CD4-positive, CD25-positive, alpha-beta regulatory T cell (primary cell): ENCODE data around the gene ACP5. TPM values are rescaled to one million over a fixed set of nuclear protein-coding genes. Genes with fewer than 3 reads are reported as not detected.
A peak's percentile ranks its signal among the peaks of the same experiment; 100 is the strongest.

ENCODE experiments used
- ATAC-seq, 2 donors: fragments of 150-1000 bp; cut with Tn5 transposase; one replicate each; pipeline ENCODE4 v1.10.0; 2021; ENCODE audit warnings: low read depth in 2 of 2, moderate number of reproducible peaks in 2 of 2, moderate library complexity in 1 of 2
- DNase-seq, 3 donors: peaks; one replicate each; pipeline versions ENCODE4 v3.0.0 to v3.0.0-alpha.2; 2012 to 2022; ENCODE audit warnings: mixed read lengths in 1 of 3
- H3K27ac ChIP-seq: one replicate; pipeline ENCODE4 v1.7.0; 2013; ENCODE audit warnings: mild to moderate bottlenecking, low read length; ENCODE audit not compliant: insufficient read depth, poor library complexity, severe bottlenecking
- H3K27me3 ChIP-seq: one replicate; pipeline ENCODE4 v1.7.0; 2013; ENCODE audit warnings: low read length; ENCODE audit not compliant: control insufficient read depth, insufficient read depth
- H3K36me3 ChIP-seq: one replicate; pipeline ENCODE4 v1.7.0; 2013; ENCODE audit warnings: mild to moderate bottlenecking, low read length, moderate library complexity; ENCODE audit not compliant: control insufficient read depth, insufficient read depth
- H3K4me1 ChIP-seq: 2 replicates; pipeline ENCODE4 v1.7.0; 2013; ENCODE audit warnings: mild to moderate bottlenecking, low read length; ENCODE audit not compliant: insufficient read depth, control insufficient read depth, poor library complexity, severe bottlenecking
- H3K4me3 ChIP-seq: one replicate; pipeline ENCODE4 v1.7.0; 2013; ENCODE audit warnings: low read depth, mild to moderate bottlenecking, low read length, moderate library complexity
- H3K9me3 ChIP-seq, 2 experiments: 1 replicate in 1 of 2; 2 replicates in 1 of 2; pipeline ENCODE4 v1.7.0; 2013; ENCODE audit warnings: low read length in 2 of 2, mild to moderate bottlenecking in 1 of 2, moderate library complexity in 1 of 2; ENCODE audit not compliant: control insufficient read depth in 2 of 2
- H3K27ac Mint-ChIP-seq, 3 donors: one replicate each; pipeline ENCODE4 v1.8.0; 2020 to 2022; ENCODE audit warnings: mild to moderate bottlenecking in 3 of 3, mixed read lengths in 3 of 3, moderate library complexity in 2 of 3
- H3K27me3 Mint-ChIP-seq: one replicate; pipeline ENCODE4 v1.8.0; 2022; ENCODE audit warnings: mild to moderate bottlenecking, mixed read lengths
- H3K36me3 Mint-ChIP-seq: one replicate; pipeline ENCODE4 v1.8.0; 2020; ENCODE audit warnings: mixed read lengths
- H3K4me1 Mint-ChIP-seq, 4 donors: one replicate each; pipeline ENCODE4 v1.8.0; 2020 to 2022; ENCODE audit warnings: mixed read lengths in 4 of 4, mild to moderate bottlenecking in 1 of 4
- H3K4me3 Mint-ChIP-seq, 4 donors: one replicate each; pipeline ENCODE4 v1.8.0; 2020 to 2022; ENCODE audit warnings: mild to moderate bottlenecking in 4 of 4, mixed read lengths in 4 of 4, moderate library complexity in 3 of 4
- H3K9me3 Mint-ChIP-seq, 7 donors: one replicate each; pipeline ENCODE4 v1.8.0; 2020 to 2022; ENCODE audit warnings: mixed read lengths in 7 of 7, mild to moderate bottlenecking in 3 of 7, moderate library complexity in 2 of 7
- polyA plus RNA-seq, 4 donors: library from polyadenylated mRNA; unstranded; fragments of 300-500 nt; fragmentation: Illumina TruSeq; gene quantifications; one replicate each; pipeline ENCODE4 v1.2.3, GENCODE V29; 2021
- total RNA-seq: library from RNA; stranded (reverse); gene quantifications from one replicate; pipeline ENCODE4 v1.2.3, GENCODE V29; 2022

Gene ACP5
- total and polyA plus RNA-seq, 5 donors from 2014 or later = 21.6 to 40.4 (median 33.4) TPM

GRCh38 chr19:11594084-11594483 is 16.6 kb upstream of the ACP5 start:
- Histone ChIP-seq H3K27me3 (no peaks in the 10 kb centered on the region), H3K4me1 (peaks cover 11% of the 10 kb centered on the region), H3K27ac (no peak overlapping the region), H3K9me3 (no peaks in the 10 kb centered on the region), H3K36me3 (no peaks in the 10 kb centered on the region), H3K4me3 (no peak overlapping the region)
- Mint-ChIP-seq H3K4me1 (peaks cover 4 to 15% (median 11%) of the 10 kb centered on the region in 4 donors), H3K27ac (no peak overlapping the region), H3K27me3 (peaks cover 8% of the 10 kb centered on the region), H3K9me3 (peaks cover 0 to 1% (median 0%) of the 10 kb centered on the region in 7 donors), H3K36me3 (no peaks in the 10 kb centered on the region), H3K4me3 (peak overlapping the region in 2 of 4 donors; percentile 51 to 60)
- ATAC-seq (no peak), DNase-seq (no peak)

- Mint-ChIP-seq H3K36me3 (no peaks in the 10 kb centered on the region), H3K4me1 (peaks cover 0 to 4% (median 1%) of the 10 kb centered on the region in 4 donors), H3K9me3 (no peaks in the 10 kb centered on the region), H3K27me3 (peaks cover 4% of the 10 kb centered on the region), H3K4me3 (peak overlapping the region in 1 of 4 donors; percentile 52), H3K27ac (peak overlapping the region in 2 of 3 donors; percentile 61 to 87)
- Histone ChIP-seq H3K27me3 (no peaks in the 10 kb centered on the region), H3K9me3 (no peaks in the 10 kb centered on the region), H3K27ac (no peak overlapping the region), H3K4me1 (no peaks in the 10 kb centered on the region), H3K36me3 (no peaks in the 10 kb centered on the region), H3K4me3 (no peak overlapping the region)
- ATAC-seq = no peak
- DNase-seq = peak in 1 of 3 donors; percentile 26
Measured at GRCh38 chr19:11587975-11588631, 10.7 kb upstream of the ACP5 start.

DNA sequence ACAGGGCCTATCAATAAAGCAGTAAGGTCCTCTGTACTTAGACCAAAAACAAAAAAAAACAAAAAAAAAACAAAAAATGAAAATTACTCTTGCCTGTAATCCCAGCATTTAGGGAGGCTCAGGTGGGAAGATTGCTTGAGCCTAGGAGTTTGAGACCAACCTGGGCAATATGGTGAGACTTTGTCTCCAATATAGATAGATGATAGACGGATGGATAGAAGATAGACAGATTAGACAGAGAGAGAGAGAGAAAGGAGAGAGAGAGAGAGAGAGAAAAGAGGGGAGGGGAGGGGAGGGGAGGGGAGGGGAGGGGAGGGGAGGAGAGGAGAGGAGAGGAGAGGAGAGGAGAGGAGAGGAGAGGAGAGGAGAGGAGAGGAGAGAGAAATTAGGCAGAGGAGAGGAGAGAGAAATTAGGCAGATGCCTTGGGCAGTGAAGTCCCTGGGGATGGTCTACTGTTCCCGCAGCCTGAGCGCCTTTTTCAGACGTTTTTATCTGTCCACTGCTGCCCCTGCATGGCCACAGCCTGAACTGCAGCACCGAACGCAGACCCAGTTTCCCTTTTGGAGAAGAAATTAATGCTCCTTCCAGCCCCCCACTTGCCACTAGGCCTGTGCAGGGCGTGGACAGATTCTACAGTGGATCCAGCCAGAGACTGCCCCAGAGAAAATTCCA is 10.0 kb upstream of the ACP5 start:
- Mint-ChIP-seq H3K36me3 (no peaks in the 10 kb centered on the region), H3K4me3 (peak overlapping the region in 1 of 4 donors; percentile 52), H3K4me1 (peaks cover 0 to 4% (median 1%) of the 10 kb centered on the region in 4 donors), H3K27me3 (peaks cover 4% of the 10 kb centered on the region), H3K27ac (peak overlapping the region in 2 of 3 donors; percentile 61 to 87), H3K9me3 (no peaks in the 10 kb centered on the region)
- Histone ChIP-seq H3K27me3 (no peaks in the 10 kb centered on the region), H3K9me3 (no peaks in the 10 kb centered on the region), H3K27ac (no peak overlapping the region), H3K36me3 (no peaks in the 10 kb centered on the region), H3K4me3 (no peak overlapping the region), H3K4me1 (peaks cover under 1% of the 10 kb centered on the region)
- ATAC-seq (peak; percentile 76 to 78), DNase-seq (peak; percentile 62 to 81 (median 72))

DNA sequence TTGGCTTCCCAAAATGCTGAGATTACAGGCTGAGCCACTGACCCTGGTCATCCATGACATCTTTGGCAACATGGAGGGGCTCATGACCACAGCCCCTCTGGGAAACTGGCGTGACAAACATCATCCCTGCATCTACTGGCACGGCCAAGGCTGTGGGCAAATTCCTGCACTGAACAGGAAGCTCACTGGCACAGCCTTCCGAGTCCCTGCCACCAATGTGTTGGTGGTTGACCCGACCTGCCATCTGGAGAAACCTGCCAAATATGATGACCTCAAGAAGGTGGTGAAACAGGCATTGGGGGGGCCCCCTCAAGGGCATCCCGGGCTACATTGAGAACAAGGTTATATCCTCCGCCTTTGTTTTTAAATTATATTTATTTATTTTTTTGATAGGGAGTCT is 8.9 kb upstream of the ACP5 start:
- Mint-ChIP-seq H3K27me3 (peaks cover 4% of the 10 kb centered on the region), H3K27ac (no peak overlapping the region), H3K36me3 (no peaks in the 10 kb centered on the region), H3K4me3 (no peak overlapping the region), H3K4me1 (peaks cover 6 to 14% (median 8%) of the 10 kb centered on the region in 4 donors), H3K9me3 (no peaks in the 10 kb centered on the region)
- H3K27ac ChIP-seq = no peak overlapping the region
- peaks cover 12% of the 10 kb centered on the region for H3K4me1 ChIP-seq
- H3K4me3 ChIP-seq = no peak overlapping the region
- no peak for DNase-seq
- H3K36me3 ChIP-seq = no peaks in the 10 kb centered on the region
- ATAC-seq = no peak
- no peaks in the 10 kb centered on the region for H3K27me3 ChIP-seq
- H3K9me3 ChIP-seq = no peaks in the 10 kb centered on the region

DNA sequence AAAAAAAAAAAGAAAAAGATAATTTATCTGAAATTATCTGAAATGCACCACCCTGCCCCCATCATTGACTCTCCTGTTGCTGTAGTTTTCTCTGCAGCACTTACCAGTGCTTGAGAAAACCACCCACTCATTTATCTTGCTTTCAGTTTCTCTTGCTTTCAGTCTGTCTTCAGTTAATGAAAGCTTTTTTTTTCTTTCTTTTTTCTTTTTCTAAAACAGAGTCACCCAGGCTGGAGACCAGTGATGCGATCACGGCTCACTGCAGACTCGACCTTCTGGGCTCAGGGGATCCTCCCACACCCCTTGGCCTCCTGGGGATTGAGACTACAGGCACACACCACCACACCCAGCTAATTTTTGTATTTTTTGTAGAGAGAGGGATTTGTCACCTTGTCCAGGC is 4.3 kb upstream of the ACP5 start:
- Histone ChIP-seq H3K4me1 (peaks cover 43% of the 10 kb centered on the region), H3K36me3 (no peaks in the 10 kb centered on the region), H3K4me3 (peak overlapping the region; percentile 63), H3K27ac (peak overlapping the region; percentile 73), H3K27me3 (no peaks in the 10 kb centered on the region), H3K9me3 (no peaks in the 10 kb centered on the region)
- DNase-seq (peak in 2 of 3 donors; percentile 49 to 83), ATAC-seq (peak; percentile 70)
- Mint-ChIP-seq H3K27me3 (no peaks in the 10 kb centered on the region), H3K4me1 (peaks cover 6 to 39% (median 21%) of the 10 kb centered on the region in 4 donors), H3K36me3 (peaks cover 3% of the 10 kb centered on the region), H3K4me3 (peak overlapping the region; percentile 66 to 87 (median 81)), H3K27ac (peak overlapping the region; percentile 90 to 98 (median 90)), H3K9me3 (no peaks in the 10 kb centered on the region)

DNA sequence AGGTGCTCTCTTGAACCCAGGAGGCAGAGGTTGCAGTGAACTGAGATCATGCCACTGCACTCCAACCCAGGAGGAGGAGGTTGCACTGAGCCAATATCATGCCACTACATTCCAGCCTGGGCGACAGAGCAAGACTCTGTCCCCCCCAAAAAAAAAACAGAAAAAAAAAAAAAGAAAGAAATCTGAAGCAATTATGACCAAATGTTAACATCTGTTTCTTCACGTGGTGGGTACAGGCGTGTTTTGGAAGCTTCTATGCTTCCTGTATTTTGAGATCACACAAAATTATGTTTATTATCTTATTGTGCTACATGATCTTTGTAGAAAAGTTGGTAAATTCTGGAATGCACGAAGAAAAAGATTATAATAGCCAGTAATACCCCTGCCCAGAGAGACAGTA is 2.7 kb upstream of the ACP5 start:
- H3K4me3 Mint-ChIP-seq = peak overlapping the region in 3 of 4 donors; percentile 44 to 52 (median 47)
- Histone ChIP-seq H3K27me3 (no peaks in the 10 kb centered on the region), H3K4me3 (no peak overlapping the region), H3K4me1 (peaks cover 43% of the 10 kb centered on the region), H3K27ac (peak overlapping the region; percentile 73), H3K9me3 (no peaks in the 10 kb centered on the region), H3K36me3 (peaks cover 5% of the 10 kb centered on the region)
- peak overlapping the region in 2 of 3 donors; percentile 31 to 48 for H3K27ac Mint-ChIP-seq
- peaks cover 6 to 43% (median 22%) of the 10 kb centered on the region in 4 donors for H3K4me1 Mint-ChIP-seq
- no peak for ATAC-seq
- no peaks in the 10 kb centered on the region for H3K27me3 Mint-ChIP-seq
- no peak for DNase-seq
- no peaks in the 10 kb centered on the region for H3K9me3 Mint-ChIP-seq
- H3K36me3 Mint-ChIP-seq = peaks cover 7% of the 10 kb centered on the region

- peaks cover 43% of the 10 kb centered on the region for H3K4me1 ChIP-seq
Measured at GRCh38 chr19:11578258-11579142, 1.1 kb upstream of the ACP5 start.

More at GRCh38 chr19:11578258-11579142, 1.1 kb upstream of the ACP5 start:
- peak overlapping the region; percentile 59 for H3K27ac ChIP-seq
- H3K27me3 ChIP-seq = no peaks in the 10 kb centered on the region
- H3K4me3 ChIP-seq = peak overlapping the region; percentile 65
- Mint-ChIP-seq H3K4me1 (peaks cover 6 to 43% (median 22%) of the 10 kb centered on the region in 4 donors), H3K27me3 (no peaks in the 10 kb centered on the region), H3K9me3 (no peaks in the 10 kb centered on the region), H3K27ac (peak overlapping the region; percentile 73 to 85 (median 84)), H3K36me3 (peaks cover 7% of the 10 kb centered on the region), H3K4me3 (peak overlapping the region; percentile 78 to 93 (median 87))
- DNase-seq = peak; percentile 24 to 66 (median 43)
- peaks cover 5% of the 10 kb centered on the region for H3K36me3 ChIP-seq
- peak; percentile 65 for ATAC-seq
- H3K9me3 ChIP-seq = no peaks in the 10 kb centered on the region
